ENCODE measurements around the gene NPC1L1.

The NPC1L1 gene

DNA sequence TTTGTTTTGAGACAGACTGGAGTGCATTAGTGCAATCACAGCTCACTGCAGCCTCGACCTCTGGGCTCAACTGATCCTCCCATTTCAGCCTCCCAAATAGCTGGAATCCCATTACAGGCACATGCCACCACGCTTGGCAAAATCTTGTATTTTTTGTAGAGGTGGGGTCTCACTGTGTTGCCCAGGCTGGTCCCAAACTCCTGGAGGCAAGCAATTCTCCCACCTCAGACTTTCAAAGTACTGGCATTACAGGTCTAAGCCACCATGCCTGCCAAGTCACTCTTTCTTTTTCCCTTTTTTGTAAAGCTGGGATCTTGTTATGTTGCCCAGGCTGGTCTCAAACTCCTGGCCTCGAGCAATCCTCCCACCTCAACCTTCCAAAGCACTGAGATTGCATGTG, 8.3 kb upstream of the NPC1L1 start:
- H3K4me3 Mint-ChIP-seq = no peak overlapping the region
- no peak for DNase-seq

DNA sequence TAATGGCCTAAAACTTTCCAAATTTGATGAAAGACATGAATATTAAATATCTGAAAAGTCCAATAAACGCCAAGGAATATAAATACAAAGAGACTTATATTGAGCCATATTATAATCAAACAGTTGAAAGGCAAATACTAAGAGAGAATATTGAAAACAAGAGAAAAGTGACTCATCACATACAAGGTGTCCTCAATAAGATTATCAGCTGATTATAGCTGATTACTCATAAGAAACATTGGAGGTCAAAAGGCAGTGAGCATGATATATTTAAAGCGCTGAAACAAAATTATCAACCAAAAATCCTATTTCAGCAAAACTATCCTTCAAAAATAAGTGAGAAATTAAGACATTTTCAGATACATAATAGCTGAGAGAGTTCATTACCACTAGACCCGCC, 7.8 kb upstream of the NPC1L1 start:
- no peaks in the 10 kb centered on the region for H3K9me3 Mint-ChIP-seq
- H3K4me1 Mint-ChIP-seq = no peaks in the 10 kb centered on the region
- H3K27me3 Mint-ChIP-seq (ENCODE audit: low read depth, poor library complexity) = peaks cover 40% of the 10 kb centered on the region
- H3K36me3 Mint-ChIP-seq (ENCODE audit: low read depth) = no peaks in the 10 kb centered on the region
- TF ChIP-seq CTCF (IDR thresholded peaks at IDR 0.05) = no peak
- H3K27ac Mint-ChIP-seq = no peak overlapping the region
- DNase-seq = no peak
- H3K4me3 Mint-ChIP-seq = no peak overlapping the region

More for the DNA sequence above, 8.3 kb upstream of the NPC1L1 start:
- H3K27me3 Mint-ChIP-seq (ENCODE audit: low read depth, poor library complexity) = peaks cover 40% of the 10 kb centered on the region
- H3K27ac Mint-ChIP-seq = no peak overlapping the region
- TF ChIP-seq CTCF (IDR thresholded peaks at IDR 0.05) = no peak
- H3K36me3 Mint-ChIP-seq (ENCODE audit: low read depth) = no peaks in the 10 kb centered on the region
- no peaks in the 10 kb centered on the region for H3K9me3 Mint-ChIP-seq
- H3K4me1 Mint-ChIP-seq = no peaks in the 10 kb centered on the region

DNA sequence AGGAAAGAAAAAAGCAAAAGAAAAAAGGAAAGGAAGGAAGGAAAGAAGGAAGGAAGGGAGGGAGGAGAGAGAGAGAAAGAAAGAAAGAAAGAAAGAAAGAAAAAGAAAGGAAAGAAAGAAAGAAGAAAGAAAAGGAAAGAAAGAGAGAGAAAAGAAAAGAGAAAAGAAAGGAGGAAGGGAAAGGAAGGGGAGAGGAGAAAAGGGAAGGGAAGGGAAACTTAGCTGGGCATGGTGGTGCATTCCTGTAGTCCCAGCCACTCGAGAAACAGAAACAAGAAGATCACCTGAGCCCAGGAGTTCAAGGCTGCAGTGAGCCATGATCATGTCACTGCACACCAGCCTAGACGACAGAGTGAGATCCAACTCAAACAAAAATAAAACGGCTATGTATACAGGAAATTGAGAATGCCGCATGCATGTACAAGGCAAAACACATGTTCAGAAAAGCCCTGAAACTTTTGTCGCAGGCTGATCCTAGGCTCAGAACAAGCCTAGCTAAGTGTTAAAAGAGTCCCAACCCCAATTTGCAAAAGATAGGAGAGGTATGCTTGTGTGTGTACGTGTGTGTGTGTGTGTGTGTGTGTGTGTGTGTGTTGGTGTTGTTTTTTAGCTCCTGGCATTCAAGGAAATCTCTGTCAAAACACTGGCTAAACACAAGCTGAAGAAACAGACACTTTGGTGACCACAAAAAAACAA, 6.6 kb upstream of the NPC1L1 start:
- Mint-ChIP-seq H3K36me3 (ENCODE audit: low read depth) (no peaks in the 10 kb centered on the region), H3K9me3 (no peaks in the 10 kb centered on the region), H3K4me1 (no peaks in the 10 kb centered on the region), H3K27ac (no peak overlapping the region), H3K27me3 (ENCODE audit: low read depth, poor library complexity) (peaks cover 36% of the 10 kb centered on the region), H3K4me3 (no peak overlapping the region)
- no peak for TF ChIP-seq CTCF (IDR thresholded peaks at IDR 0.05)
- no peak for DNase-seq

- Mint-ChIP-seq H3K4me1 (no peaks in the 10 kb centered on the region), H3K27me3 (ENCODE audit: low read depth, poor library complexity) (peaks cover 11% of the 10 kb centered on the region), H3K27ac (peak overlapping the region; percentile 66), H3K4me3 (no peak overlapping the region), H3K36me3 (ENCODE audit: low read depth) (no peaks in the 10 kb centered on the region), H3K9me3 (no peaks in the 10 kb centered on the region)
- DNase-seq = no peak
- TF ChIP-seq CTCF (IDR thresholded peaks at IDR 0.05) = no peak
Measured at GRCh38 chr7:44541876-44542610, 913 bp upstream of the NPC1L1 start.

DNA sequence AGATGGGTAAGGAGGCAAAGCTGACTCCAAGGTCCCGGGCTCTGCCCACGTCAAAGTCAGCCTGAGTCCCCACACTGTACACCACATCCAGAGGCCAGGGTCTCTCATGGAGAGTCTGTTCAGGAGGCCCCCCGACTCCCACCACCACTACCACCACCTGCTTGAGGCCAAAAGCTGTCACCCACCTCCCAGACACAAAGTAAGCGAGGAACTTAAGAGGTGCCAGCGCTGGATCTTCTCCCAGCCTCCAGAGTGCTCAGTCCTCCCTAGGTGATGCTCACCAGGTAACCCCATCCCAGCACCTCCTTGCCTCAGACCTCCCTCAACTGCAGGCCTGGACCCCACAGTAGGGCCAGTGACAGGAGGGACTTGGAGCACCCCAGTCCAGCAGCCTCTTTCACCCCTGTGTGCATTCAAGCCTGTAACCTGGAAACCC, 520 bp downstream of the NPC1L1 start:
- Mint-ChIP-seq H3K36me3 (ENCODE audit: low read depth) (no peaks in the 10 kb centered on the region), H3K27ac (no peak overlapping the region), H3K4me3 (no peak overlapping the region), H3K27me3 (ENCODE audit: low read depth, poor library complexity) (peaks cover 6% of the 10 kb centered on the region), H3K9me3 (no peaks in the 10 kb centered on the region), H3K4me1 (no peaks in the 10 kb centered on the region)
- DNase-seq = no peak
- no peak for TF ChIP-seq CTCF (IDR thresholded peaks at IDR 0.05)

Measured in nephron progenitor cell (in vitro differentiated cells).